ENCODE data around the gene SH3BP1. TPM values are rescaled to one million over a fixed set of nuclear protein-coding genes. Genes with fewer than 3 reads are reported as not detected.

The SH3BP1 gene
- polyA plus RNA-seq, 1 experiment = 8.4 TPM

DNA sequence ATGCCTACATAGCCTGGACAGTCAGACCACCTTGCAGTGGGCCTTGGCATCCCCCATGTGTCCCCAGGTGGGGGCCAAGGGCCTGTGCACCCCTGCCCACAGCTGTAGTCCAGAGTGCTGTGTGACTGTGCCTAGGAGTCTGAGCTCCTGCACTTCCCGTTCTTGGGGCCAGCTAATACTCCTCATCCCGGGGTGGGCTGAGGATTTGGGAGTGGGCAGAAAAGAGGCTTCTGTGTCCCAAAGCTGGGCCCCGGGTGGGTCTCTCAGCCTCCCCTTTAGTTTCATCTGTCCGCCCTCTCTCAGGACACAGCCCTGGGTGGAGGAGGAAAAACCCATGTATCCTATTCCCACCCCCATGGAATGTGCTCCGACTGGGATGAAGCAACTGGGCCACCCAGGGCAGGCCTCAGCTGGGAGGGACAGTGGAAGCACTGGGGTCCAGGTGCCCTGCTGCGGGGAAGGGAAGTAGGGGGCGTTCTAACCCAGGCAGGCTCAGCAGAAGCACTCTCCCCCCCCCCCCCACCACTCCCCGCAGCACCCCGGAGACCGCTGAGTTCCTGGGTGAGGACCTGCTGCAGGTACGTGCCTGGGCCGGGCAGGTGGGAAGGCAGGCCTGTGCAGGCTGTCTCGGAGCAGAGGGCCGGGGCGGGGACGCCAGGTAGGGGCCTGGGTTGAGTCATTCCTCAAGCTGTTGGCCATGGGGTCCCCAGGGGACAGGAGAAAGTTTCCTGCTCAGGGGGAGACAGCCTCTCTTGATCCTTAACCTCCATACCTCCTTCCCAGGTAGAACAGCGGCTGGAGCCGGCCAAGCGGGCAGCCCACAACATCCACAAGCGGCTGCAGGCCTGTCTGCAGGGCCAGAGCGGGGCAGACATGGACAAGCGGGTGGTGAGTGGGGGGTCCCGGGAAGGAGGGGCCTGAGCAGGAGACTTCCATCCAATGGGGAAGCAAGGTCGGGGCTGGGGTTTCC lies 1.4 kb downstream of the SH3BP1 start:
- H3K27ac ChIP-seq (ENCODE audit: low read depth, low read length) = peak overlapping the region; percentile 31
- DNase-seq (ENCODE audit: low read depth, low spot score) = no peak
- H3K4me3 ChIP-seq (ENCODE audit: low read depth, low read length) = peak overlapping the region; percentile 88
- no peak for TF ChIP-seq CTCF (IDR thresholded peaks at IDR 0.05; ENCODE audit: low read depth, low read length)
- ChIA-PET POLR2A (interaction anchor here (0.6 to 2.8 kb wide), 4 partner anchors 17 to 179 kb away, joined by 3 to 31 read pairs (median 4); partner anchors contain the start of genes LGALS1 and PDXP), CTCF (interaction anchor here (0.9 to 4.1 kb wide), 4 partner anchors 17 to 42 kb away, joined by 3 to 101 read pairs (median 28); partner anchors contain the start of genes NOL12 and PDXP)
- H3K27me3 ChIP-seq (ENCODE audit: control insufficient read depth, insufficient read depth, low read length) = no peaks in the 10 kb centered on the region
- no peaks in the 10 kb centered on the region for H3K9me3 ChIP-seq (ENCODE audit: control insufficient read depth, insufficient read depth, low read length)

DNA sequence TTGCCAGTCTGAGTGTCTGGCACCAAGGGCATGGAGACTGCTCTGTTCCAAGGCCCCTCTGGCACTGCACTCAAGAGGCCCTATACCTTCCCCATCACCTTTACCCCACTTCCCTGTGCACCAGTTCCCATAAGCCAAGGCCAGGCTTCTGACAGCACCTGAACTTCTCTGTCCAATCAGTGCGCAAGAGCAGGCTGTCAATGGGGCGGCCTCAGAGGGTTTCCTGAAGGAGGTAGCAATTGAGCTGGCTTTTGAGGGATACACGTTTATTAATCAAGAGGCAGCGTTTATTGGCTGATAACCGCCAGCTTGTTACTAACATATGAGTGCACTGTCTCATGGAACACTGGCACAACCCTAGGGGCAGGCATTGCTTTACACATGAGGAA lies 2.1 kb downstream of the SH3BP1 start:
- TF ChIP-seq CTCF (IDR thresholded peaks at IDR 0.05; ENCODE audit: low read depth, low read length) = no peak
- no peak overlapping the region for H3K4me3 ChIP-seq (ENCODE audit: low read depth, low read length)

GRCh38 chr22:37643225-37643847 lies 3.9 kb downstream of the SH3BP1 start:
- no peak overlapping the region for H3K4me3 ChIP-seq (ENCODE audit: low read depth, low read length)
- TF ChIP-seq CTCF (IDR thresholded peaks at IDR 0.05; ENCODE audit: low read depth, low read length) = peak; percentile 96
- no peaks in the 10 kb centered on the region for H3K27me3 ChIP-seq (ENCODE audit: control insufficient read depth, insufficient read depth, low read length)
- CTCF ChIA-PET = interaction anchor here (0.5 to 4.1 kb wide), 50 partner anchors 9 to 342 kb away, joined by 3 to 101 read pairs (median 6); partner anchors contain the start of genes GGA1, LGALS1, NOL12 and PDXP
- POLR2A ChIA-PET = interaction anchor here (0.6 to 2.8 kb wide), 10 partner anchors 8 to 161 kb away, joined by 3 to 31 read pairs (median 6); partner anchors contain the start of genes LGALS1, NOL12 and PDXP
- H3K27ac ChIP-seq (ENCODE audit: low read depth, low read length) = no peak overlapping the region
- H3K9me3 ChIP-seq (ENCODE audit: control insufficient read depth, insufficient read depth, low read length) = no peaks in the 10 kb centered on the region
- peak; percentile 11 for DNase-seq (ENCODE audit: low read depth, low spot score)

More for the DNA sequence above, 2.1 kb downstream of the SH3BP1 start:
- no peak for DNase-seq (ENCODE audit: low read depth, low spot score)
- ChIA-PET CTCF (interaction anchor here (0.9 to 4.1 kb wide), 6 partner anchors 11 to 84 kb away, joined by 3 to 101 read pairs (median 16); partner anchors contain the start of genes NOL12 and PDXP), POLR2A (interaction anchor here (2.8 kb wide), 1 partner anchor 34 kb away, joined by 31 read pairs; the partner anchor contains the start of gene LGALS1)
- Histone ChIP-seq H3K27ac (ENCODE audit: low read depth, low read length) (peak overlapping the region; percentile 11), H3K27me3 (ENCODE audit: control insufficient read depth, insufficient read depth, low read length) (no peaks in the 10 kb centered on the region), H3K9me3 (ENCODE audit: control insufficient read depth, insufficient read depth, low read length) (no peaks in the 10 kb centered on the region)

DNA sequence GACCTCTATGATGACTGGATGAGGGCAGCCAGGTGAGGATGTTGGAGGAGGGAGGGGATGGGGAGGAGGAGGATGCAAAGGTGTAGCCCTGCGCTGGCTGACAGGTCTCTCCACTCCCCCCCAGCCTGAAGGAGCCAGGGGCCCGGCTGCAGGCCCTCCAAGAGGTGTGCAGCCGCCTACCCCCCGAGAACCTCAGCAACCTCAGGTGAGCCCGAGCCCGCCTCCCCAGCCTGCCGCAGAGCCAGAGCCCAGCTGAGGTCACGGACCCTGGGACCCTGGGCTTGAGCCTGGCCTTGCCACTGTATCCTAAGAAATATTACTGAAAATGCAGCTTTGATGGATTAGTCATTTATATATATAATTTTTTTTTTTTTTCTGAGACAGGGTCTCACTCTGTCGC lies 7.8 kb downstream of the SH3BP1 start:
- ChIA-PET POLR2A (no interaction called here), CTCF (no interaction called here)
- no peaks in the 10 kb centered on the region; the same call in 1 of the 2 replicates for H3K9me3 ChIP-seq (ENCODE audit: control insufficient read depth, insufficient read depth, low read length)
- no peak for TF ChIP-seq CTCF (IDR thresholded peaks at IDR 0.05; ENCODE audit: low read depth, low read length)
- H3K4me3 ChIP-seq (ENCODE audit: low read depth, low read length) = no peak overlapping the region
- no peaks in the 10 kb centered on the region for H3K27me3 ChIP-seq (ENCODE audit: control insufficient read depth, insufficient read depth, low read length)
- no peak for DNase-seq (ENCODE audit: low read depth, low spot score)
- H3K27ac ChIP-seq (ENCODE audit: low read depth, low read length) = no peak overlapping the region
